ENCODE data around the gene ARHGEF33.

ARHGEF33 gene

DNA sequence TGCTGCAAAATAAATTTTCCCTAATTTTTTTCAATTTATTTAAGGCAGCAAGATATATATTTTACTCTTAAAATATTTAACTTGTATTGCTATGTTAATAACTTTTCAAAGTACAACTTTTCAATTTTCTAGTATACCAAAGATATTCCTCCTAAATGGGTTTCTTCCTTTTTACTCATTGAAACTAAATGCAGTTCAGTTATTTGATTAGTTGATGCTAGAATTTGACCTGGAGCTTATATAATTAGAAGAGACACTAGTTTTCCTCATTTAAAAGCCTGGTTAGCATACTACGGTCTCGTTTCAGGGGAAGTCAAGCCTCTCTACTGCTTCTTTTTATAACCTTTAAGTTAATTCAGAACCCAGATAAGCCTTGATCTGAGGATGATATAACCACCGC lies at the start of gene ARHGEF33:
Gene ARHGEF33 (plus strand): TSS at position 301 of the 400 bp plus-strand sequence. CDS start 29,573 bp downstream, outside the sequence.
- no peak for DNase-seq

DNA sequence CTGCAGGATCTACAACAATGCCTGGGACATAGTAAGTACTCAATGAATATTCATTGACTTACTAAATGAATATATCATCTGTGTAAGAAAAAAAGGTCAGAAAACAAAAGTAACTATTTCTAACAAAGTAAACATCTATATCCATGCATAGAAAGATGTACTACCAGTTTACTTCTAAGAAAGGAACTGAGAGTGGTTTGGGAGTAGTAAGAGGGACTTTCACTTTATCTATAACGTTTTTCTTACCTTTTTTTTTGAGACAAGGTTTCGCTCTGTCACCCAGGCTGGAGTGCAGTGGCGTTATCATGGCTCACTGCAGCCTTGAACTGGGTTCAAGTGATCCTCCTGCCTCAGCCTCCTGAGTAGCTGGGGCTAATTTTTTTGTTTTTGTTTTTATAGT lies 39.6 kb upstream of the ARHGEF33 start:
- no peak for DNase-seq

DNA sequence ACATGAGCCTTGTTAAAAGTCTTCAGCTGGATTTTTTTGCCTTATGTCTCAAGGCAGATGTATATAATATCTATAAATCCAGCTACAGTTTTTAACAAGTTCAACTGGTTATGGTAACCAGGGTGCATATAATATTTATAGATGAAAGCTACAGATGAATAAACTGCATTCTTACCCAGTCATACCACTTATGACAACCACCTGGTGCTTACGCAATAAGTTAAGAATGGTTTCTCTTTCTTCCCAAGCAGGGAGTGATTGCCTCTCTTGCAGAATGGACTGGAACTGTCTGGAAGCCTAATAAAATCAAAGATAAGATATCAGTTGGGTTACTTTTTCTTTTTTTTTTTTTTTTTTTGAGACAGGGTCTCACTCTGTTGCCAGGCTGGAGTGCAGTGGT lies 33.5 kb upstream of the ARHGEF33 start:
- DNase-seq: no peak

DNA sequence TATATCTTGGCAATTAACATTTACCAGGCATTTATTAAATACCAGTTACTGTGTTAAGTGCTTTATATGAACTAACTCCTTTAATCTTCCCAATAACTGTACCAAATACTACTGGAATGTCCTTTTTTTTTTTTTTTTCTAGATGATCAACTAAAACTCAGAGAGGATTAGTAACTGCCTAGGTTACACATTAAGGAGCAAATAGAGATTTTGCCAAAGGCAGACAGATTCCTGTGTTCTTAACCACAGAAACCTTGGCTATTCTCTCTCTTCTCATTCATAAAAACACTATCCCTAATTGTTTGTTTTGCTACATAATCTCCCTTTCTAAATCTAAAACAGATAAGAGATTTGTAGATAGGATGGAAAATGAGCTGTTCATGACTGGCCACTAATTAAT lies 27.2 kb upstream of the ARHGEF33 start:
- no peak for DNase-seq

- no peak for DNase-seq
Measured at GRCh38 chr2:38863061-38863695, 26.5 kb upstream of the ARHGEF33 start.

GRCh38 chr2:38866773-38867443 lies 22.8 kb upstream of the ARHGEF33 start:
- no peak for DNase-seq

- DNase-seq: no peak
Measured at GRCh38 chr2:38871432-38871831, 18.2 kb upstream of the ARHGEF33 start.

DNA sequence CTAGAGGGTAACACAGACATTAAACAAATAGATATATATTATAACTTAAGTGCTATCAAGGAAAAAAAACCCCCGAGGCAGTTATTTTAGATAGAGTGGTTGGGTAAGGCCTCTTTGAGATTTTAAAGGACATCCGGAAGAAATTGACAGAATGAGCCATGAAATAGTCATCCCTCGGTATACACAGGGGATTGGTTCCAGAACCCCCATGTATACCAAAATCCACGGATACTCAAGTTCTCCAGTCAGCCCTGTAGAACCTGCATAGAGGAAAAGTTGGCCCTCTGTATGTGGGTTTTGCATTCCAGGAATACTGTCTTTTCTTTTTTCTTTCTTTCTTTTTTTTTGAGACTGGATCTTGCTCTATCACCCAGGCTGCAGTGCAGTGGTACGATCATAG lies 15.9 kb upstream of the ARHGEF33 start:
- no peak for DNase-seq

- no peak for DNase-seq
Measured at GRCh38 chr2:38875227-38875575, 14.5 kb upstream of the ARHGEF33 start.

GRCh38 chr2:38875576-38876367 lies 13.9 kb upstream of the ARHGEF33 start, which contains the start of the genes DHX57 and MORN2:
Gene DHX57, minus strand, starts transcription at chr2:38875934. Its CDS starts 7,529 bp downstream, at chr2:38868405.
Gene MORN2, plus strand, starts transcription at chr2:38875976.
- DNase-seq: peak; percentile 45

GRCh38 chr2:38876407-38876806 lies 13.3 kb upstream of the ARHGEF33 start:
- DNase-seq: no peak

- DNase-seq: no peak
Measured at GRCh38 chr2:38886063-38886462, 3.6 kb upstream of the ARHGEF33 start.

- DNase-seq: no peak
Measured at GRCh38 chr2:38887347-38887746, 2.3 kb upstream of the ARHGEF33 start.

DNA sequence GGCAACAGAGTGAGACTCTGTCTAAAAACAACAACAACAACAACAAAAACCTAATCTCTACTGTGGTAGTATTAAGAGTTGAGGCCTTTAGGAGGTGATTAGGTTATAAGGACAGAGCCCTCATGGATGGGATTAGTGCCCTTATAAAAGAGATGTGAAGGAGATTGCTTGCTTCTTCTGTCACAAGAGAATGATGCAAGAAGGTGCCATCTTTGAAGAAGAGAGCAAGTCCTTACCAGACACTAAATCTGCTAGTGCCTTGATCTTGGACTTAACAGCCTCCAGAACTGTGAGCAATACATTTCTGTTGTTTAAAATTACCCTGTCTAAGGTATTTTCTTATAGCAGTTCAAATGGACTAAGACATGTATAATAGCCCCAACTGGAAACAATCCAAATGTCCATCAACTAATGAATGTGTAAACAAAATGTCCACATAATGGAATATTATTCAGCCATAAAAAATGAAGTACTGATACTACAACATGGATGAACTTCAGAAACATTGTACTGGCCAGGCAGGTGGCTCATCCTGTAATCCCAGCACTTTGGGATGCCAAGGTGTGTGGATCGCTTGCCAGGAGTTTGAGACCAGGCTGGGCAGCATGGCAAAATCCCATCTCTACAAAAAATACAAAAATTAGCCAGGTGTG lies 1.6 kb upstream of the ARHGEF33 start:
- DNase-seq: no peak

DNA sequence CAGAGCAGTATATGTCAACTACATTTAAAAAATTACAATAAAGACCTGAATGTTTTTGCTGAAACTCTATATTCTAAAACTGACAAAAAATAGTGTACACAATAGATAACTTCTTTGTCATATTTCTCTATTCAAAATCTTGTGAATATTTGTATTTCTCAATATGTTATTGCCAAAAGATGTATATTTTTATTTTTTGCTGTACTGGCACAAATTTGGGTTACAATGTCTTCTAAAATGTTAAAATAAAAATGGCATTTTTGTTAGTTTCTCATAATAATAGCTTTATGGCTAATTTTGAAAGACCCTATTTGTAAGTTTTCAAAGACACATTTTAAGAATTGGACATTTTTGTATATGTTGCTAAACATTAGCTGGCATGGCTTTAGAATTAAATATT lies 630 bp upstream of the ARHGEF33 start:
- DNase-seq: no peak

DNA sequence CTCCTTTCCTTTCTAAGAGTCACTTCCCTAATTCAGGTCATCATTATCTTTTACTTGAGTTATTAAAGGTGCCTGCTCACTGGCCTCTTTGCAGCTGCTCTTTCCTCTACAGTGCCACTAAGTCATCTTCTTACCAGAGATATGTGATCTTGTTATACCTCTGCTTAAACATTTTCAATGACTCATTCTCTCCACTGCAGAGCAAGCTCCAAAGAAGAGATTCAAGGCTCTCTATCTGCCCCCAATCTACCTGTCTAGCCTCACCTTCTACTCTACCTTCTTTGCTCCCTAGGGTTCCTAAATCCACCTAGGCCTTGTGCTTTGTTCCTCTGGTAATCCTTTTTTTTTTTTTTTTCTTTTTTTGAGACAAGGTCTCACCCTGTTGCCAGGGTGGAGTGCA lies 3.1 kb downstream of the ARHGEF33 start:
- no peak for DNase-seq

DNA sequence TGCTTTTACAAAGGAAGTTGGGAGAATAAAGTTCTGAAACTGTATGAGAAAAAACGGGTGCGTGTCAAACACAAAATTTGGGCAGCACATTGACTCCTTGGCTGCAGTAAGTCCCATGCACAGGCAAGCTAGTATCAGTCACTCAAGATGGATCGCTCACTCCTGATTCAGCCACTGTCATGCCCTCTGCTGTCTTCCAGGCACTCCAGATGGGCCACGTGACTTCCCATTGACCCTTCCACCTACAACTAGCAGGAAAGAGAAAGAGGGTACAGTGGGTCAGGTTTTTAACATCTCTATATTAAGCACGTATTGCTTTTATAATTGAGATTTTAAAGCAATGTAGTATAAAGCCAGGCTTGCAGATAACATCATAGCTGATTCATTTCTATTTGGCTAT lies 8.6 kb downstream of the ARHGEF33 start:
- DNase-seq: no peak

DNA sequence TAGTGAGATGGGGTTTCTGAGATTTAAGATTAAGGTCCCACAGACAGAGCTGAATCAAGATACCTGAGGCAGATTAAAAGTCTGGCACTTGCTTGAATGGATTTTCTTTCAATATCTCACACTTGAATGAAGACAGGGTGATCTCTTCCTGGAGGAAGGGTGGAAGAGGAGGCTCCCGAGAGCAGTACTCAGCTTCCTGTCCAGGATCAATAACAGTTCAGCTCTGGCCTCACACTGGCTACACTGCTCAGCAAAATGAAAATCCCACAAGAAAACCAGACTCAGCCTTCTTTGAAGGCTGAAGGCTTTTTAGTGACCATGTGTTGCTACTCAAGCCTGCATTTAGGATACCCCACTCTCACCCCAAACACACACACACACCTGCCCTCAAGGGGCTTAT lies 11.1 kb downstream of the ARHGEF33 start:
- DNase-seq: no peak

DNA sequence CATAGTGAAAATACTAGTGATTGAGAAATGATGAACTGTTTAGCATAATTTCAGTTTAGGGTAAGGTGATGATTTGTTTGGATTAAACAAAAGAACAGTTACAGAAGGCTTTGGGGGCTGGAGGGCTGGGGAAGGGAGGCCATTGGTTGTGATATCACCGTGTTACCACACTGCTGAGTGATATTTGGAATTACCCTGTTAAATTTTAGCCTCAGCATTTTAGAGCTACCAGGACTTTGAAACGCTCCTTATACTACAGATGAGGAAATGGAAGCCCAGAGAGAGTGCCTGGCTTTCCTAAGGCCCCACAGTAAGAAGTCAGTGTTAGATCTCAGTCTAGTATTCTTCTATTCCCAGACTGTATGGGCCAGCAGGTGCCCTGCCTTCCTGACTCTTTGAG lies 15.6 kb downstream of the ARHGEF33 start:
- no peak for DNase-seq

GRCh38 chr2:38907242-38907641 lies 17.6 kb downstream of the ARHGEF33 start:
- no peak for DNase-seq

DNA sequence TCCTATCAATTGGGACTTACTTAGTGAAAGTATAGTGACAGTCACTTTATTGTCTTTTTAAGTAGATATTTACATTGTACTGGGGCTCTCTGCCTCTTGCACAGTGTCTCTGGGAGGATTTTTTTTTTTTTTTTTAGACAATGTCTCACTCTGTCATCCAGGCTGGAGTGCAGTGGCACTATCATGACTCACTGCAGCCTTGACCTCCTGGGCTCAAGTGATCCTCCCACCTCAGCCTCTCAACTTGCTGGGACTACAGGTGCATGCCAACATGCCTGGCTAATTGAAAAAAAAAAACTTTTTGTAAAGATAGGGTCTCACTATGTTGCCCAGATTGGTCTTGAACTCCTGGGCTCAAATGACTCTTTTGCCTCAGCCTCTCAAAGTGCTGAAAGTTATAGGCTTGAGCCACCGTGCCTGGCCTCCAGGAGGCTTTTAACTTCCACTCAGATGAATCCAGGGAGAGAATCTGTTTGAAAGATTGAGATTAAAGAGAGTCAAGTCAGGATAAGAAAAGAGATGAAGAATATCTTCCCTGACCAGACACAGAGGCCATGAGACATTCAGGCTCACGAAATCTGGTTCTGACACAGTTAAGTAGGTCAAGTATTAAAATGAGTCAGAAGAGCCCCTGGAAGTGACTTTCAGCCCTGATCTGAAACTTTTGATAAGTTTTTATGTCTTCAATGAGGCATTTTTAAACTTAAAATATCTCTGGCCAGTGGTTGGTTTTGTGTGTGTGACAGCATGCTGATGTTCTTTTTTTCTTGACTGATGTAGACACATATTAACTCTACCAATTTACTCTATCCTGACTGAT lies 18.3 kb downstream of the ARHGEF33 start:
- DNase-seq: no peak

DNA sequence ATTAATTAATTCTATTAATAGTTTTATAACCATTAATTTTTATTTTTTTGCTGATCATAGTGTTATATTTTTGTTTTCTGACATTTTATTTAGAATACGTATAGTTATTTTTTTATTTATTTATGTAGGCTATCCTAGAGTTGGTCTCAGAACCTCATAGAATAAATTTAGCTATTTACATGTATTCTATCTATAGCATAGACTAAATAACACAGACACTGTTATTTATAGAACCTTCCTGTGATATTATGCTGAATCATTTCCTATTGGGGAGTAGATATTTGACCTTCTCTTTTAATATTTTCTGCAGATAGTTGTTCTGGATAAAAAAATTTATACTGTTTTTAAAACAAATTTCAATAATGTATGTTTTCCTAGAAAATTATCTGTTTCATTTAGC lies 20.2 kb downstream of the ARHGEF33 start:
- no peak for DNase-seq

GRCh38 chr2:38911191-38911590 lies 21.5 kb downstream of the ARHGEF33 start:
- DNase-seq: no peak

All from NCI-H2107 (cell line).